Liver (tissue), 5 donors: ENCODE data around the gene SZT2. TPM values are rescaled to one million over a fixed set of nuclear protein-coding genes. Genes with fewer than 3 reads are reported as not detected.

Experiments used
- polyA plus RNA-seq, 2 donors: library from polyadenylated mRNA; stranded (reverse) in 1 of 2; unstranded in 1 of 2; fragments of 200-250 nt in 1 of 2; fragments of >200 nt in 1 of 2; fragmentation: Nextera tagmentation in 1 of 2; extraction: Ambion mirVana in 1 of 2; gene quantifications; one replicate each; pipeline versions ENCODE4 v1.2.1 to v1.2.3, GENCODE V29; 2013 to 2015
- small RNA-seq: library from RNA; depleted of rRNA; stranded (forward); fragments of <200 nt; gene quantifications from one replicate; pipeline ENCODE3, GENCODE V24; 2014
- total RNA-seq, 2 donors: library from RNA; depleted of rRNA; stranded (reverse); fragments of >200 nt; gene quantifications; one replicate each; pipeline ENCODE4 v1.2.3, GENCODE V29; 2014
- donor health status: healthy.
- donor health status: healthy.
- donor health status: healthy.

SZT2 gene
- total and polyA plus RNA-seq, 4 donors, result 4.8 to 31.0 (median 11.9) TPM

Small RNAs within 50 kb of the gene (small RNA-seq; reads per million reads assigned to genes)
- gene MIR6735, result not detected

Other genes with a start within 250 kb of the SZT2 start
- 10 to 100 TPM; 25.6 to 38.5 TPM for gene EBNA1BP2, start 217.6 kb upstream of the SZT2 start, total RNA-seq
- 10 to 100 TPM; 44.8 to 90.6 TPM for gene EBNA1BP2, start 217.6 kb upstream of the SZT2 start, polyA plus RNA-seq
- gene CFAP57, start 217.6 kb upstream of the SZT2 start, total RNA-seq, result under 1 TPM; under 0.01 to 0.19 TPM
- gene CFAP57, start 217.6 kb upstream of the SZT2 start, polyA plus RNA-seq, result 10 to 100 TPM in 1 of 2 donors, under 1 TPM in 1; 0.01 to 14.5 TPM
- gene TMEM125, start 119.9 kb upstream of the SZT2 start, total RNA-seq, result 1 to 10 TPM in 1 of 2 donors, under 1 TPM in 1; 0.61 to 1.0 TPM
- under 1 TPM; 0.21 to 0.76 TPM for gene TMEM125, start 119.9 kb upstream of the SZT2 start, polyA plus RNA-seq
- gene C1orf210, start 104.3 kb upstream of the SZT2 start, total RNA-seq, result 1 to 10 TPM in 1 of 2 donors, under 1 TPM in 1; 0.75 to 5.0 TPM
- 1 to 10 TPM in 1 of 2 donors, under 1 TPM in 1; 0.80 to 1.7 TPM for gene C1orf210, start 104.3 kb upstream of the SZT2 start, polyA plus RNA-seq
- 10 to 100 TPM; 10.4 to 17.6 TPM for gene TIE1, start 88.9 kb upstream of the SZT2 start, total RNA-seq
- 1 to 10 TPM; 3.6 to 7.3 TPM for gene TIE1, start 88.9 kb upstream of the SZT2 start, polyA plus RNA-seq
- gene MPL, start 52.1 kb upstream of the SZT2 start, total RNA-seq, result 1 to 10 TPM in 1 of 2 donors, not detected in 1; 1.0 TPM
- gene MPL, start 52.1 kb upstream of the SZT2 start, polyA plus RNA-seq, result under 1 TPM in 1 of 2 donors, not detected in 1; 0.03 TPM
- 10 to 100 TPM in 1 of 2 donors, under 1 TPM in 1; 0.25 to 73.4 TPM for gene CDC20, start 30.9 kb upstream of the SZT2 start, total RNA-seq
- gene CDC20, start 30.9 kb upstream of the SZT2 start, polyA plus RNA-seq, result 1 to 10 TPM; 2.0 to 4.9 TPM
- 10 to 100 TPM; 12.8 to 50.3 TPM for gene ELOVL1, start 21.9 kb upstream of the SZT2 start, total RNA-seq
- 10 to 100 TPM; 25.2 to 45.4 TPM for gene ELOVL1, start 21.9 kb upstream of the SZT2 start, polyA plus RNA-seq
- gene MED8, start 99 bp upstream of the SZT2 start, total RNA-seq, result 10 to 100 TPM; 26.2 to 37.6 TPM
- gene MED8, start 99 bp upstream of the SZT2 start, polyA plus RNA-seq, result 10 to 100 TPM; 26.6 to 31.6 TPM
- 10 to 100 TPM; 26.9 to 27.0 TPM for gene HYI, start 64.0 kb downstream of the SZT2 start, total RNA-seq
- 10 to 100 TPM; 32.7 to 34.9 TPM for gene HYI, start 64.0 kb downstream of the SZT2 start, polyA plus RNA-seq
- 100 to 1,000 TPM in 1 of 2 donors, 10 to 100 TPM in 1; 61.7 to 241 TPM for gene PTPRF, start 141.0 kb downstream of the SZT2 start, total RNA-seq
- 100 to 1,000 TPM in 1 of 2 donors, 10 to 100 TPM in 1; 41.2 to 110 TPM for gene PTPRF, start 141.0 kb downstream of the SZT2 start, polyA plus RNA-seq